Measurements from ENCODE around the gene SMYD3. TPM values are rescaled to one million over a fixed set of nuclear protein-coding genes. Genes with fewer than 3 reads are reported as not detected.

SMYD3 gene
- total and polyA plus RNA-seq, 10 of the 15 experiments (the other 5 are each of a cell fraction or from before 2014, with no cell fraction given), result 18.3 to 54.0 (median 24.8) TPM

GRCh38 chr1:245990315-245991022, 516.6 kb downstream of the SMYD3 start (continued):
- TF ChIP-seq ZNF687 (IDR thresholded peaks at IDR 0.05) (peak; percentile 20; the same call in 1 of the 2 replicates), MEF2B (IDR thresholded peaks at IDR 0.05; ENCODE audit: partially characterized antibody, poor library complexity, severe bottlenecking) (peak; percentile 64), ZNF384 (IDR thresholded peaks at IDR 0.05; ENCODE audit: borderline replicate concordance, low read depth, low read length) (peak; percentile 54; the same call in 1 of the 2 replicates), BMI1 (IDR thresholded peaks at IDR 0.05; ENCODE audit: borderline replicate concordance) (peak; percentile 60; the same call in 1 of the 2 replicates), CHD2 (IDR thresholded peaks at IDR 0.05; ENCODE audit: borderline replicate concordance, low read depth, low read length) (0 out of 2 replicates have a peak, but pooled peaks have one; percentile 17), PAX5 (IDR thresholded peaks at IDR 0.05; ENCODE audit: borderline replicate concordance, low read depth, low read length) (no peak), MTA2 (IDR thresholded peaks at IDR 0.05; ENCODE audit: low read depth) (peak; percentile 94), IKZF2 (IDR thresholded peaks at IDR 0.05) (peak; percentile 96 to 97), SPI1 (IDR thresholded peaks at IDR 0.05; ENCODE audit: borderline replicate concordance, insufficient read depth, low read depth, low read length) (peak; percentile 54; the same call in 1 of the 2 replicates), NR2C2 (IDR thresholded peaks at IDR 0.05; ENCODE audit: borderline replicate concordance, control insufficient read depth, insufficient read length, low read depth) (no peak), ZNF217 (IDR thresholded peaks at IDR 0.05) (0 out of 2 replicates have a peak, but pooled peaks have one; percentile 38)
- TF ChIP-seq, protein P1, sequence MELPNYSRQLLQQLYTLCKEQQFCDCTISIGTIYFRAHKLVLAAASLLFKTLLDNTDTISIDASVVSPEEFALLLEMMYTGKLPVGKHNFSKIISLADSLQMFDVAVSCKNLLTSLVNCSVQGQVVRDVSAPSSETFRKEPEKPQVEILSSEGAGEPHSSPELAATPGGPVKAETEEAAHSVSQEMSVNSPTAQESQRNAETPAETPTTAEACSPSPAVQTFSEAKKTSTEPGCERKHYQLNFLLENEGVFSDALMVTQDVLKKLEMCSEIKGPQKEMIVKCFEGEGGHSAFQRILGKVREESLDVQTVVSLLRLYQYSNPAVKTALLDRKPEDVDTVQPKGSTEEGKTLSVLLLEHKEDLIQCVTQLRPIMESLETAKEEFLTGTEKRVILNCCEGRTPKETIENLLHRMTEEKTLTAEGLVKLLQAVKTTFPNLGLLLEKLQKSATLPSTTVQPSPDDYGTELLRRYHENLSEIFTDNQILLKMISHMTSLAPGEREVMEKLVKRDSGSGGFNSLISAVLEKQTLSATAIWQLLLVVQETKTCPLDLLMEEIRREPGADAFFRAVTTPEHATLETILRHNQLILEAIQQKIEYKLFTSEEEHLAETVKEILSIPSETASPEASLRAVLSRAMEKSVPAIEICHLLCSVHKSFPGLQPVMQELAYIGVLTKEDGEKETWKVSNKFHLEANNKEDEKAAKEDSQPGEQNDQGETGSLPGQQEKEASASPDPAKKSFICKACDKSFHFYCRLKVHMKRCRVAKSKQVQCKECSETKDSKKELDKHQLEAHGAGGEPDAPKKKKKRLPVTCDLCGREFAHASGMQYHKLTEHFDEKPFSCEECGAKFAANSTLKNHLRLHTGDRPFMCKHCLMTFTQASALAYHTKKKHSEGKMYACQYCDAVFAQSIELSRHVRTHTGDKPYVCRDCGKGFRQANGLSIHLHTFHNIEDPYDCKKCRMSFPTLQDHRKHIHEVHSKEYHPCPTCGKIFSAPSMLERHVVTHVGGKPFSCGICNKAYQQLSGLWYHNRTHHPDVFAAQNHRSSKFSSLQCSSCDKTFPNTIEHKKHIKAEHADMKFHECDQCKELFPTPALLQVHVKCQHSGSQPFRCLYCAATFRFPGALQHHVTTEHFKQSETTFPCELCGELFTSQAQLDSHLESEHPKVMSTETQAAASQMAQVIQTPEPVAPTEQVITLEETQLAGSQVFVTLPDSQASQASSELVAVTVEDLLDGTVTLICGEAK (IDR thresholded peaks at IDR 0.05; ENCODE audit: borderline replicate concordance), result no peak
- TF ChIP-seq, protein P2, sequence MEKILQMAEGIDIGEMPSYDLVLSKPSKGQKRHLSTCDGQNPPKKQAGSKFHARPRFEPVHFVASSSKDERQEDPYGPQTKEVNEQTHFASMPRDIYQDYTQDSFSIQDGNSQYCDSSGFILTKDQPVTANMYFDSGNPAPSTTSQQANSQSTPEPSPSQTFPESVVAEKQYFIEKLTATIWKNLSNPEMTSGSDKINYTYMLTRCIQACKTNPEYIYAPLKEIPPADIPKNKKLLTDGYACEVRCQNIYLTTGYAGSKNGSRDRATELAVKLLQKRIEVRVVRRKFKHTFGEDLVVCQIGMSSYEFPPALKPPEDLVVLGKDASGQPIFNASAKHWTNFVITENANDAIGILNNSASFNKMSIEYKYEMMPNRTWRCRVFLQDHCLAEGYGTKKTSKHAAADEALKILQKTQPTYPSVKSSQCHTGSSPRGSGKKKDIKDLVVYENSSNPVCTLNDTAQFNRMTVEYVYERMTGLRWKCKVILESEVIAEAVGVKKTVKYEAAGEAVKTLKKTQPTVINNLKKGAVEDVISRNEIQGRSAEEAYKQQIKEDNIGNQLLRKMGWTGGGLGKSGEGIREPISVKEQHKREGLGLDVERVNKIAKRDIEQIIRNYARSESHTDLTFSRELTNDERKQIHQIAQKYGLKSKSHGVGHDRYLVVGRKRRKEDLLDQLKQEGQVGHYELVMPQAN (conservative IDR thresholded peaks at IDR 0.05), result 0 out of 2 replicates have a peak, but pooled peaks have one; percentile 27
- TF ChIP-seq, protein P3, sequence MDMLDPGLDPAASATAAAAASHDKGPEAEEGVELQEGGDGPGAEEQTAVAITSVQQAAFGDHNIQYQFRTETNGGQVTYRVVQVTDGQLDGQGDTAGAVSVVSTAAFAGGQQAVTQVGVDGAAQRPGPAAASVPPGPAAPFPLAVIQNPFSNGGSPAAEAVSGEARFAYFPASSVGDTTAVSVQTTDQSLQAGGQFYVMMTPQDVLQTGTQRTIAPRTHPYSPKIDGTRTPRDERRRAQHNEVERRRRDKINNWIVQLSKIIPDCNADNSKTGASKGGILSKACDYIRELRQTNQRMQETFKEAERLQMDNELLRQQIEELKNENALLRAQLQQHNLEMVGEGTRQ (IDR thresholded peaks at IDR 0.05; ENCODE audit: borderline replicate concordance, low read depth, low read length), result no peak
- TF ChIP-seq, protein P4, sequence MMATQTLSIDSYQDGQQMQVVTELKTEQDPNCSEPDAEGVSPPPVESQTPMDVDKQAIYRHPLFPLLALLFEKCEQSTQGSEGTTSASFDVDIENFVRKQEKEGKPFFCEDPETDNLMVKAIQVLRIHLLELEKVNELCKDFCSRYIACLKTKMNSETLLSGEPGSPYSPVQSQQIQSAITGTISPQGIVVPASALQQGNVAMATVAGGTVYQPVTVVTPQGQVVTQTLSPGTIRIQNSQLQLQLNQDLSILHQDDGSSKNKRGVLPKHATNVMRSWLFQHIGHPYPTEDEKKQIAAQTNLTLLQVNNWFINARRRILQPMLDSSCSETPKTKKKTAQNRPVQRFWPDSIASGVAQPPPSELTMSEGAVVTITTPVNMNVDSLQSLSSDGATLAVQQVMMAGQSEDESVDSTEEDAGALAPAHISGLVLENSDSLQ (IDR thresholded peaks at IDR 0.05), result peak; percentile 12; the same call in 1 of the 2 replicates
